Activated T-helper 17 cell treated with anti-CD3 and anti-CD28 coated beads, Interleukin-2, amount 50 U/mL, for 72 hours (primary cell): Measurements from ENCODE around the gene DNM3. TPM values are rescaled to one million over a fixed set of nuclear protein-coding genes. Genes with fewer than 3 reads are reported as not detected.

Source experiments
- ATAC-seq: fragments of 150-1000 bp; cut with Tn5 transposase; replicated peaks from 2 replicates; pipeline ENCODE4 v1.10.0; 2021; ENCODE audit warnings: mild to moderate bottlenecking, moderate library complexity
- H3K27ac Mint-ChIP-seq: one replicate; pipeline ENCODE4 v1.8.0; 2022; ENCODE audit warnings: mixed read lengths
- H3K27me3 Mint-ChIP-seq: one replicate; pipeline ENCODE4 v1.8.0; 2022; ENCODE audit warnings: mixed read lengths
- H3K36me3 Mint-ChIP-seq: one replicate; pipeline ENCODE4 v1.8.0; 2022; ENCODE audit warnings: low read depth, mild to moderate bottlenecking, mixed read lengths
- H3K4me1 Mint-ChIP-seq: one replicate; pipeline ENCODE4 v1.8.0; 2022; ENCODE audit warnings: mixed read lengths
- H3K4me3 Mint-ChIP-seq: one replicate; pipeline ENCODE4 v1.8.0; 2022; ENCODE audit warnings: mild to moderate bottlenecking, mixed read lengths
- H3K9me3 Mint-ChIP-seq: one replicate; pipeline ENCODE4 v1.8.0; 2022; ENCODE audit warnings: mixed read lengths
- total RNA-seq, 2 donors: library from RNA; stranded (reverse); gene quantifications; one replicate each; pipeline ENCODE4 v1.2.3, GENCODE V29; 2022

Gene DNM3
- total RNA-seq, 2 donors from 2014 or later, result 3.0 to 5.8 TPM

GRCh38 chr1:172107316-172107975 lies 266.1 kb downstream of the DNM3 start:
- H3K27ac Mint-ChIP-seq, result no peak overlapping the region
- no peaks in the 10 kb centered on the region for H3K4me1 Mint-ChIP-seq
- no peak overlapping the region for H3K4me3 Mint-ChIP-seq
- no peaks in the 10 kb centered on the region for H3K36me3 Mint-ChIP-seq
- H3K27me3 Mint-ChIP-seq, result no peaks in the 10 kb centered on the region
- no peak for ATAC-seq
- no peaks in the 10 kb centered on the region for H3K9me3 Mint-ChIP-seq

- no peaks in the 10 kb centered on the region for H3K27me3 Mint-ChIP-seq
- no peaks in the 10 kb centered on the region for H3K9me3 Mint-ChIP-seq
- no peaks in the 10 kb centered on the region for H3K36me3 Mint-ChIP-seq
- no peak for ATAC-seq
- H3K27ac Mint-ChIP-seq, result no peak overlapping the region
- no peak overlapping the region for H3K4me3 Mint-ChIP-seq
- no peaks in the 10 kb centered on the region for H3K4me1 Mint-ChIP-seq
Observed at GRCh38 chr1:172108161-172108893, 267.0 kb downstream of the DNM3 start.

GRCh38 chr1:172109359-172109758 lies 268.1 kb downstream of the DNM3 start:
- Mint-ChIP-seq H3K4me3 (no peak overlapping the region), H3K4me1 (no peaks in the 10 kb centered on the region), H3K36me3 (no peaks in the 10 kb centered on the region), H3K27me3 (no peaks in the 10 kb centered on the region), H3K9me3 (no peaks in the 10 kb centered on the region), H3K27ac (no peak overlapping the region)
- no peak for ATAC-seq

GRCh38 chr1:172112576-172112975 lies 271.3 kb downstream of the DNM3 start:
- no peak overlapping the region for H3K4me3 Mint-ChIP-seq
- ATAC-seq, result peak; percentile 65

GRCh38 chr1:172117800-172118199 lies 276.5 kb downstream of the DNM3 start:
- H3K4me3 Mint-ChIP-seq, result peak overlapping the region; percentile 50
- peaks cover 7% of the 10 kb centered on the region for H3K9me3 Mint-ChIP-seq
- H3K27me3 Mint-ChIP-seq, result no peaks in the 10 kb centered on the region
- peak overlapping the region; percentile 54 for H3K27ac Mint-ChIP-seq
- H3K4me1 Mint-ChIP-seq, result peaks cover 31% of the 10 kb centered on the region
- ATAC-seq, result peak; percentile 87
- no peaks in the 10 kb centered on the region for H3K36me3 Mint-ChIP-seq

More at GRCh38 chr1:172112576-172112975, 271.3 kb downstream of the DNM3 start:
- Mint-ChIP-seq H3K27ac (no peak overlapping the region), H3K27me3 (no peaks in the 10 kb centered on the region), H3K36me3 (no peaks in the 10 kb centered on the region), H3K9me3 (no peaks in the 10 kb centered on the region), H3K4me1 (peaks cover 5% of the 10 kb centered on the region)

DNA sequence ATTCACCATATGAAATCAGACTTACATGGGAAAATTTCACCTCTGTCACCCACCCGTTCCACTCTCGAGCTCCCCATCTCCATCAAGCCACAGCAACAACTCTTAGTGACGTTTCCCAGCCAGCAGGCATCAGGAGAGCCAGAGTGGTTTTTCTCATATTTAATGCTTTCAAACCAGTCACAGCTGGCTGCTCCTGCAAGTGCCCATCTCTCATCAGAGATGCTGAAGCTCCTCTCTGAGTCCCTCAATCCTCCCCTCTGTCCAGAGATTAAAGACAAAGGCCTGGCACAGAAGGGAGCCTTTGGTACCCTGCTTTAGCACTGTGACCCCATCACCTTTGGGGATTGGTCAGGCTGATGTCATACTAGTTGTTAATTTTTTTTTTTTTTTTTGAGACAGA lies 277.3 kb downstream of the DNM3 start:
- no peak for ATAC-seq
- H3K27me3 Mint-ChIP-seq, result no peaks in the 10 kb centered on the region
- peaks cover 31% of the 10 kb centered on the region for H3K4me1 Mint-ChIP-seq
- H3K9me3 Mint-ChIP-seq, result peaks cover 7% of the 10 kb centered on the region
- H3K4me3 Mint-ChIP-seq, result no peak overlapping the region
- H3K27ac Mint-ChIP-seq, result no peak overlapping the region
- H3K36me3 Mint-ChIP-seq, result no peaks in the 10 kb centered on the region

- Mint-ChIP-seq H3K4me3 (no peak overlapping the region), H3K4me1 (peaks cover 31% of the 10 kb centered on the region), H3K27ac (no peak overlapping the region), H3K9me3 (peaks cover 7% of the 10 kb centered on the region), H3K27me3 (no peaks in the 10 kb centered on the region), H3K36me3 (no peaks in the 10 kb centered on the region)
- ATAC-seq, result no peak
Observed at GRCh38 chr1:172119184-172119583, 277.9 kb downstream of the DNM3 start.

DNA sequence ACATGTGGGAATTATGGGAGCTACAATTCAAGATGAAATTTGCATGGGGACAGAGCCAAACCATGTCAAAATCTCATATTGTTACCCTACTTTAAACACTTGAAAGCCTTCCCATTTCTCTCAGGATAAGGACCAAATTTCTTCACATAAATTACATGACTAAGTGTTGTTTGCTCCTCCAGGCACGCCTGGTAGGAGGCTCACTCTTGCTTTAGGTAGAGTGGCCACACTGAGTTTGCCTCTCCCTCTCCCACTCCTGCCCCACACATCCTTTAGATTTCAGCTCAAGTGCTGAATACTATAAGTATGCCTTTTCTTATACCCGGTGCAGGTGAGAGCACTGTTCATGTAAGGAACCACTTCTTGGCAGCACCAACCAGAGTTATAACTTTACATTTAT lies 279.1 kb downstream of the DNM3 start:
- no peak overlapping the region for H3K4me3 Mint-ChIP-seq
- ATAC-seq, result peak; percentile 27

DNA sequence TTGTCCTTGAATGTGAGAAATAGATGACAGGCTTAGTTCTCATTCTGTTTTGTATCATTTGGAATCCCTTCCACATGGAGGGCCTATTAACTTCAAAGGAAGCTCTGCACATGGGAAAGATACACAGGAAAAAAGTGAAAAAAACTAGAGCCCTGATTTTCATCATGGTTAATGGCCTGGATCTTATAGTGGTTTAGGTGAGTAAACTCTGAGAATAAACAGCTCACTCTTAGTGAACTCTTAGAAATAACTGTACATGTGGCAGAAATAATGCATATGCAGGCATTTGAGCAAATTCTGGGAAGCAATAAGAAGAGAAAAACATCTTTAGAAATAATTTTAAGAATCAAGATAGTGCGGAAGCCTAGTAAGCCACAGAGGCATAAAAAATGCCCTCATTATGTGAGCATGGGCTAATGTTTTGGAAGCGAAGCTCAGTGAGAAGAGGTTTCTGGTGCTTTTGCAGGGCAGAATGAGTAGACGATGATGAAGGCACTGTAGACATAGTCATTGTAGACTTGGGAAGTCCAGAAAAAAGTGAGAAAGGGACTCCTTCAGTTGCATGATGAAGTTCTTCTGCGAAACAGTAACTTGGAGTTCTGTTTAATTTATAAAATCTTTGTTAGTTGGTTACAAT lies 279.9 kb downstream of the DNM3 start:
- Mint-ChIP-seq H3K4me3 (no peak overlapping the region), H3K4me1 (peaks cover 31% of the 10 kb centered on the region), H3K27ac (peak overlapping the region; percentile 26), H3K27me3 (no peaks in the 10 kb centered on the region), H3K9me3 (peaks cover 7% of the 10 kb centered on the region), H3K36me3 (no peaks in the 10 kb centered on the region)
- peak; percentile 53 for ATAC-seq

More for the DNA sequence above, 279.1 kb downstream of the DNM3 start:
- H3K27me3 Mint-ChIP-seq, result no peaks in the 10 kb centered on the region
- H3K9me3 Mint-ChIP-seq, result peaks cover 7% of the 10 kb centered on the region
- no peaks in the 10 kb centered on the region for H3K36me3 Mint-ChIP-seq
- peaks cover 31% of the 10 kb centered on the region for H3K4me1 Mint-ChIP-seq
- no peak overlapping the region for H3K27ac Mint-ChIP-seq

GRCh38 chr1:172122381-172122780 lies 281.1 kb downstream of the DNM3 start:
- no peaks in the 10 kb centered on the region for H3K36me3 Mint-ChIP-seq

GRCh38 chr1:172125250-172125649 lies 284.0 kb downstream of the DNM3 start:
- ATAC-seq, result no peak
- no peaks in the 10 kb centered on the region for H3K36me3 Mint-ChIP-seq

More at GRCh38 chr1:172122381-172122780, 281.1 kb downstream of the DNM3 start:
- H3K4me3 Mint-ChIP-seq, result no peak overlapping the region
- H3K4me1 Mint-ChIP-seq, result peaks cover 28% of the 10 kb centered on the region
- ATAC-seq, result no peak
- no peaks in the 10 kb centered on the region for H3K27me3 Mint-ChIP-seq
- peaks cover 7% of the 10 kb centered on the region for H3K9me3 Mint-ChIP-seq
- H3K27ac Mint-ChIP-seq, result no peak overlapping the region

GRCh38 chr1:172125812-172126430 lies 284.6 kb downstream of the DNM3 start:
- Mint-ChIP-seq H3K4me3 (no peak overlapping the region), H3K27me3 (no peaks in the 10 kb centered on the region), H3K4me1 (peaks cover 5% of the 10 kb centered on the region), H3K27ac (no peak overlapping the region), H3K36me3 (no peaks in the 10 kb centered on the region), H3K9me3 (no peaks in the 10 kb centered on the region)
- no peak for ATAC-seq

More at GRCh38 chr1:172125250-172125649, 284.0 kb downstream of the DNM3 start:
- no peaks in the 10 kb centered on the region for H3K27me3 Mint-ChIP-seq
- no peaks in the 10 kb centered on the region for H3K9me3 Mint-ChIP-seq
- H3K4me1 Mint-ChIP-seq, result peaks cover 7% of the 10 kb centered on the region
- no peak overlapping the region for H3K4me3 Mint-ChIP-seq
- H3K27ac Mint-ChIP-seq, result no peak overlapping the region

DNA sequence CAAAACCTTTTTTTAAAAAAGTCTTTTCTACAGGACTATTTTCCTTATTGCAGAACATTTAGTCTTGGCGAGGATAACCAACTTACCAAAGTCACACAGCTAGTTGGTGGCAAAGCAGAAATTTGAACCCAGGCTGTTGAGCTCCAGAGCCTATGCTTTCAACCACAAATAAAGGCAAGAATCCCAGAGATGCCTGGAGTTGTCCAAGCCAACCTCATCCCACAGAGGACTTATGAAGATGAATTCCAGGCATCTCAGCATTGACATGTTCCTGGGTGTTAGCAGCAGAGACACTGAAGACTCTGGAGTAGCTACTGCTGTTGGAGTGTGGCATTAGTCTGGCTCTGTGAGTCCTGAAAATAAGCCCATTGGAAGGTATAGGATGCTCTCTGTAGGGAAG lies 291.5 kb downstream of the DNM3 start:
- Mint-ChIP-seq H3K4me3 (no peak overlapping the region), H3K27me3 (peaks cover 2% of the 10 kb centered on the region), H3K9me3 (no peaks in the 10 kb centered on the region), H3K4me1 (peaks cover 18% of the 10 kb centered on the region), H3K27ac (no peak overlapping the region), H3K36me3 (no peaks in the 10 kb centered on the region)
- no peak for ATAC-seq

- H3K27ac Mint-ChIP-seq, result peak overlapping the region; percentile 40
- ATAC-seq, result peak; percentile 97
- H3K36me3 Mint-ChIP-seq, result no peaks in the 10 kb centered on the region
- peaks cover 18% of the 10 kb centered on the region for H3K4me1 Mint-ChIP-seq
- peak overlapping the region; percentile 36 for H3K4me3 Mint-ChIP-seq
- no peaks in the 10 kb centered on the region for H3K9me3 Mint-ChIP-seq
- H3K27me3 Mint-ChIP-seq, result peaks cover 3% of the 10 kb centered on the region
Observed at GRCh38 chr1:172134087-172134731, 292.9 kb downstream of the DNM3 start.
